ENCODE results near the gene CCT7. TPM values are rescaled to one million over a fixed set of nuclear protein-coding genes. Genes with fewer than 3 reads are reported as not detected.

CCT7 gene
- total and polyA plus RNA-seq, 2 of the 8 experiments (the other 6 are each of a cell fraction or from before 2014, with no cell fraction given) = 440 to 474 TPM

- TF ChIP-seq JUND (IDR thresholded peaks at IDR 0.05; ENCODE audit: low read length) = no peak
- TF ChIP-seq RNF2 (IDR thresholded peaks at IDR 0.05; ENCODE audit: borderline replicate concordance, low read depth, low read length, missing control alignments, poor library complexity, severe bottlenecking) = no peak
- TF ChIP-seq, protein P1, sequence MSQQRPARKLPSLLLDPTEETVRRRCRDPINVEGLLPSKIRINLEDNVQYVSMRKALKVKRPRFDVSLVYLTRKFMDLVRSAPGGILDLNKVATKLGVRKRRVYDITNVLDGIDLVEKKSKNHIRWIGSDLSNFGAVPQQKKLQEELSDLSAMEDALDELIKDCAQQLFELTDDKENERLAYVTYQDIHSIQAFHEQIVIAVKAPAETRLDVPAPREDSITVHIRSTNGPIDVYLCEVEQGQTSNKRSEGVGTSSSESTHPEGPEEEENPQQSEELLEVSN (IDR thresholded peaks at IDR 0.05) = peak; percentile 35; the same call in 1 of the 2 replicates
- TF ChIP-seq USF2 (IDR thresholded peaks at IDR 0.05; ENCODE audit: low read length) = no peak
- TF ChIP-seq, protein P2, sequence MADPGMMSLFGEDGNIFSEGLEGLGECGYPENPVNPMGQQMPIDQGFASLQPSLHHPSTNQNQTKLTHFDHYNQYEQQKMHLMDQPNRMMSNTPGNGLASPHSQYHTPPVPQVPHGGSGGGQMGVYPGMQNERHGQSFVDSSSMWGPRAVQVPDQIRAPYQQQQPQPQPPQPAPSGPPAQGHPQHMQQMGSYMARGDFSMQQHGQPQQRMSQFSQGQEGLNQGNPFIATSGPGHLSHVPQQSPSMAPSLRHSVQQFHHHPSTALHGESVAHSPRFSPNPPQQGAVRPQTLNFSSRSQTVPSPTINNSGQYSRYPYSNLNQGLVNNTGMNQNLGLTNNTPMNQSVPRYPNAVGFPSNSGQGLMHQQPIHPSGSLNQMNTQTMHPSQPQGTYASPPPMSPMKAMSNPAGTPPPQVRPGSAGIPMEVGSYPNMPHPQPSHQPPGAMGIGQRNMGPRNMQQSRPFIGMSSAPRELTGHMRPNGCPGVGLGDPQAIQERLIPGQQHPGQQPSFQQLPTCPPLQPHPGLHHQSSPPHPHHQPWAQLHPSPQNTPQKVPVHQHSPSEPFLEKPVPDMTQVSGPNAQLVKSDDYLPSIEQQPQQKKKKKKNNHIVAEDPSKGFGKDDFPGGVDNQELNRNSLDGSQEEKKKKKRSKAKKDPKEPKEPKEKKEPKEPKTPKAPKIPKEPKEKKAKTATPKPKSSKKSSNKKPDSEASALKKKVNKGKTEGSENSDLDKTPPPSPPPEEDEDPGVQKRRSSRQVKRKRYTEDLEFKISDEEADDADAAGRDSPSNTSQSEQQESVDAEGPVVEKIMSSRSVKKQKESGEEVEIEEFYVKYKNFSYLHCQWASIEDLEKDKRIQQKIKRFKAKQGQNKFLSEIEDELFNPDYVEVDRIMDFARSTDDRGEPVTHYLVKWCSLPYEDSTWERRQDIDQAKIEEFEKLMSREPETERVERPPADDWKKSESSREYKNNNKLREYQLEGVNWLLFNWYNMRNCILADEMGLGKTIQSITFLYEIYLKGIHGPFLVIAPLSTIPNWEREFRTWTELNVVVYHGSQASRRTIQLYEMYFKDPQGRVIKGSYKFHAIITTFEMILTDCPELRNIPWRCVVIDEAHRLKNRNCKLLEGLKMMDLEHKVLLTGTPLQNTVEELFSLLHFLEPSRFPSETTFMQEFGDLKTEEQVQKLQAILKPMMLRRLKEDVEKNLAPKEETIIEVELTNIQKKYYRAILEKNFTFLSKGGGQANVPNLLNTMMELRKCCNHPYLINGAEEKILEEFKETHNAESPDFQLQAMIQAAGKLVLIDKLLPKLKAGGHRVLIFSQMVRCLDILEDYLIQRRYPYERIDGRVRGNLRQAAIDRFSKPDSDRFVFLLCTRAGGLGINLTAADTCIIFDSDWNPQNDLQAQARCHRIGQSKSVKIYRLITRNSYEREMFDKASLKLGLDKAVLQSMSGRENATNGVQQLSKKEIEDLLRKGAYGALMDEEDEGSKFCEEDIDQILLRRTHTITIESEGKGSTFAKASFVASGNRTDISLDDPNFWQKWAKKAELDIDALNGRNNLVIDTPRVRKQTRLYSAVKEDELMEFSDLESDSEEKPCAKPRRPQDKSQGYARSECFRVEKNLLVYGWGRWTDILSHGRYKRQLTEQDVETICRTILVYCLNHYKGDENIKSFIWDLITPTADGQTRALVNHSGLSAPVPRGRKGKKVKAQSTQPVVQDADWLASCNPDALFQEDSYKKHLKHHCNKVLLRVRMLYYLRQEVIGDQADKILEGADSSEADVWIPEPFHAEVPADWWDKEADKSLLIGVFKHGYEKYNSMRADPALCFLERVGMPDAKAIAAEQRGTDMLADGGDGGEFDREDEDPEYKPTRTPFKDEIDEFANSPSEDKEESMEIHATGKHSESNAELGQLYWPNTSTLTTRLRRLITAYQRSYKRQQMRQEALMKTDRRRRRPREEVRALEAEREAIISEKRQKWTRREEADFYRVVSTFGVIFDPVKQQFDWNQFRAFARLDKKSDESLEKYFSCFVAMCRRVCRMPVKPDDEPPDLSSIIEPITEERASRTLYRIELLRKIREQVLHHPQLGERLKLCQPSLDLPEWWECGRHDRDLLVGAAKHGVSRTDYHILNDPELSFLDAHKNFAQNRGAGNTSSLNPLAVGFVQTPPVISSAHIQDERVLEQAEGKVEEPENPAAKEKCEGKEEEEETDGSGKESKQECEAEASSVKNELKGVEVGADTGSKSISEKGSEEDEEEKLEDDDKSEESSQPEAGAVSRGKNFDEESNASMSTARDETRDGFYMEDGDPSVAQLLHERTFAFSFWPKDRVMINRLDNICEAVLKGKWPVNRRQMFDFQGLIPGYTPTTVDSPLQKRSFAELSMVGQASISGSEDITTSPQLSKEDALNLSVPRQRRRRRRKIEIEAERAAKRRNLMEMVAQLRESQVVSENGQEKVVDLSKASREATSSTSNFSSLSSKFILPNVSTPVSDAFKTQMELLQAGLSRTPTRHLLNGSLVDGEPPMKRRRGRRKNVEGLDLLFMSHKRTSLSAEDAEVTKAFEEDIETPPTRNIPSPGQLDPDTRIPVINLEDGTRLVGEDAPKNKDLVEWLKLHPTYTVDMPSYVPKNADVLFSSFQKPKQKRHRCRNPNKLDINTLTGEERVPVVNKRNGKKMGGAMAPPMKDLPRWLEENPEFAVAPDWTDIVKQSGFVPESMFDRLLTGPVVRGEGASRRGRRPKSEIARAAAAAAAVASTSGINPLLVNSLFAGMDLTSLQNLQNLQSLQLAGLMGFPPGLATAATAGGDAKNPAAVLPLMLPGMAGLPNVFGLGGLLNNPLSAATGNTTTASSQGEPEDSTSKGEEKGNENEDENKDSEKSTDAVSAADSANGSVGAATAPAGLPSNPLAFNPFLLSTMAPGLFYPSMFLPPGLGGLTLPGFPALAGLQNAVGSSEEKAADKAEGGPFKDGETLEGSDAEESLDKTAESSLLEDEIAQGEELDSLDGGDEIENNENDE (IDR thresholded peaks at IDR 0.05; ENCODE audit: insufficient replicate concordance, low read length) = no peak
- no peak for TF ChIP-seq SP4 (IDR thresholded peaks at IDR 0.05; ENCODE audit: low read length)
- TF ChIP-seq POLR2A (IDR thresholded peaks at IDR 0.05; ENCODE audit: control extremely low read depth in 1 of 2, low read depth in 2 of 2, low read length in 2 of 2) = no peak
- peak; percentile 43 for TF ChIP-seq CTBP2 (IDR thresholded peaks at IDR 0.05; ENCODE audit: borderline replicate concordance, insufficient read depth, insufficient read length, low read length)
Observed at GRCh38 chr2:73203055-73203681, 30.9 kb upstream of the CCT7 start (continued).

All from H1 (cell line).